Psoas muscle (tissue), 8 donors: Measurements from ENCODE around the gene MMP28. TPM values are rescaled to one million over a fixed set of nuclear protein-coding genes. Genes with fewer than 3 reads are reported as not detected.

Experiments
- ATAC-seq, 4 donors: fragments of 200-7000 bp; cut with Tn5 transposase; one replicate each; pipeline ENCODE4 v1.9.1; 2020; ENCODE audit warnings: moderate library complexity in 3 of 4, mild to moderate bottlenecking in 2 of 4
- DNase-seq, 2 donors: peaks; one replicate each; pipeline ENCODE4 v3.0.0-alpha.2; 2020
- H3K27ac ChIP-seq: fragments of 200-600 bp; one replicate; pipeline ENCODE4 v1.8.0; 2022
- H3K27me3 ChIP-seq, 3 donors: fragments of 200-600 bp in 1 of 3; one replicate each; pipeline versions ENCODE4 v1.6.1 to v1.8.0; 2013 to 2022; ENCODE audit warnings: low read length in 2 of 3, mild to moderate bottlenecking in 2 of 3, moderate library complexity in 1 of 3; ENCODE audit not compliant: insufficient read depth in 3 of 3
- H3K36me3 ChIP-seq, 2 donors: fragments of 200-600 bp in 1 of 2; one replicate each; pipeline versions ENCODE4 v1.6.1 to v1.8.0; 2013 to 2022; ENCODE audit warnings: low read depth in 1 of 2, mild to moderate bottlenecking in 1 of 2, moderate library complexity in 1 of 2; ENCODE audit not compliant: insufficient read depth in 1 of 2
- H3K4me1 ChIP-seq: fragments of 200-600 bp; one replicate; pipeline ENCODE4 v1.8.0; 2022
- H3K4me3 ChIP-seq: fragments of 200-600 bp; one replicate; pipeline ENCODE4 v1.8.0; 2022; ENCODE audit warnings: mild to moderate bottlenecking
- H3K9me3 ChIP-seq: fragments of 200-600 bp; one replicate; pipeline ENCODE4 v1.8.0; 2022
- CTCF ChIP-seq: fragments of 200-600 bp; IDR thresholded peaks from one replicate; pipeline ENCODE4 v1.8.0; 2022; ENCODE audit warnings: antibody characterized with exemption
- WGBS, 3 donors: extraction: QIAGEN DNeasy Blood & Tissue Kit; methylation state at CpG; one replicate each; pipeline versions ENCODE4 v1.1.6 to v1.1.7; 2013; 5-methylcytosine and 5-hydroxymethylcytosine counted together
- intact Hi-C, 2 donors: fragments of 100-400 bp; cut with DNase I; formaldehyde crosslinking; loops; one replicate each; pipeline versions ENCODE4 v1.11.0 to v1.14.2; 2022
- polyA plus RNA-seq, 3 donors: library from polyadenylated mRNA; stranded (reverse); fragments of 200-250 nt; gene quantifications; one replicate each; pipeline ENCODE4 v1.2.3, GENCODE V29; 2013
- total RNA-seq, 4 donors: library from RNA; stranded (reverse); fragmentation: NEBNext Ultra II Directional in 2 of 4; extraction: Animal tissue kit (Norgen Biotek cat#: 25700) in 2 of 4; gene quantifications; one replicate each; pipeline versions ENCODE4 v1.2.1 to v1.2.4, GENCODE V29; 2021 to 2023
- donor health status: healthy with polysubstance abuse.
- donor health status: DM: no; HTN: no; CAD: no; lungs with moderate emphysema.
- donor health status: Bipolar disorder and iron deficiency.
- donor health status: healthy.
- donor health status: DM: yes; HTN: yes; CAD: no.
- donor health status: DM: no; HTN: no; CAD: no.
- donor health status: DM: no; HTN: no; CAD: no.
- donor health status: DM: yes; HTN: yes; CAD: no.

Gene MMP28
- total and polyA plus RNA-seq, 7 donors = 0.61 to 5.5 (median 1.7) TPM

DNA sequence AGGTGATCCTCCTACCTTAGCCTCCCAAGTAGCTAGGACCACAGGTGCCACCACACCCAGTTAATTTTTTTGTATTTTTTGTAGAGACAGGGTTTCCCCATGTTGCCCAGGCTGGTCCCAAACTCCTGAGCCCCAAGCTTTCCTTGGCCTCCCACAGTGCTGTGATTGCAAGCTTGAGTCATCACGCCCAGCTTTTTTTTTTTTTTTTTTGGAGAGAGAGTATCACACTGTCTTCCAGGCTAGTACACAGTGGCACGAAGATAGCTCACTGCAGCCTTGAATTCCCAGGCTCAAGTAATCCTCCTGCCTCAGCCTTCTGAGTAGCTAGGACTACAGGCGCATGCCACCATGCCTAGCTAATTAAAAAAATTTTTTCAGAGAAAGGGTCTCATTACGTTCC lies 46.1 kb upstream of the MMP28 start:
- no peak overlapping the region for H3K27ac ChIP-seq
- TF ChIP-seq CTCF = no peak
- intact Hi-C loops = no loop called here
- H3K27me3 ChIP-seq = no peaks in the 10 kb centered on the region
- no peak overlapping the region for H3K4me3 ChIP-seq
- WGBS, 3 donors = 84 to 94% (median 93%) methylated on average over 4 of the region's 4 CpGs
- H3K9me3 ChIP-seq = no peaks in the 10 kb centered on the region
- no peak for DNase-seq
- peaks cover 8 to 99% of the 10 kb centered on the region in 2 donors for H3K36me3 ChIP-seq
- peak in 2 of 4 donors; percentile 35 to 61 for ATAC-seq
- no peaks in the 10 kb centered on the region for H3K4me1 ChIP-seq

GRCh38 chr17:35841101-35841500 lies 45.7 kb upstream of the MMP28 start:
- Histone ChIP-seq H3K4me3 (no peak overlapping the region), H3K36me3 (peaks cover 8 to 99% of the 10 kb centered on the region in 2 donors), H3K27me3 (no peaks in the 10 kb centered on the region), H3K4me1 (no peaks in the 10 kb centered on the region), H3K27ac (no peak overlapping the region), H3K9me3 (no peaks in the 10 kb centered on the region)
- intact Hi-C loops = no loop called here
- ATAC-seq (no peak), DNase-seq (no peak)
- 77 to 95% (median 91%) methylated on average over 3 of the region's 3 CpGs for WGBS, 3 donors
- TF ChIP-seq CTCF = no peak

- no peaks in the 10 kb centered on the region for H3K27me3 ChIP-seq
- DNase-seq (no peak), ATAC-seq (peak in 3 of 4 donors; percentile 44 to 63 (median 54))
- H3K4me1 ChIP-seq = no peaks in the 10 kb centered on the region
- peaks cover 4 to 100% of the 10 kb centered on the region in 2 donors for H3K36me3 ChIP-seq
- no peak for TF ChIP-seq CTCF
- 86 to 97% (median 96%) methylated on average over 1 of the region's 1 CpG for WGBS, 3 donors
- intact Hi-C loops = no loop called here
- no peak overlapping the region for H3K27ac ChIP-seq
- H3K4me3 ChIP-seq = no peak overlapping the region
- H3K9me3 ChIP-seq = no peaks in the 10 kb centered on the region
These were observed 29.8 kb upstream of the MMP28 start for GRCh38 chr17:35825206-35825605.

GRCh38 chr17:35821308-35821707 lies 25.9 kb upstream of the MMP28 start:
- no peak for TF ChIP-seq CTCF
- DNase-seq (no peak), ATAC-seq (no peak)
- H3K36me3 ChIP-seq = peaks cover 6 to 96% of the 10 kb centered on the region in 2 donors
- H3K9me3 ChIP-seq = no peaks in the 10 kb centered on the region
- H3K4me1 ChIP-seq = peaks cover 4% of the 10 kb centered on the region
- H3K27me3 ChIP-seq = no peaks in the 10 kb centered on the region
- no peak overlapping the region for H3K4me3 ChIP-seq
- intact Hi-C loops = loop anchor here in 1 of 2 donors (2.0 kb wide), 1 partner anchor 15 kb away; no protein-coding TSS in a partner anchor
- no peak overlapping the region for H3K27ac ChIP-seq
- 84 to 88% (median 86%) methylated on average over 2 of the region's 2 CpGs for WGBS, 3 donors

- H3K36me3 ChIP-seq = peaks cover 6 to 83% of the 10 kb centered on the region in 2 donors
- intact Hi-C loops = no loop called here
- no peak overlapping the region for H3K4me3 ChIP-seq
- no peaks in the 10 kb centered on the region for H3K9me3 ChIP-seq
- peaks cover 17% of the 10 kb centered on the region for H3K4me1 ChIP-seq
- 63 to 73% (median 72%) methylated on average over 1 of the region's 1 CpG for WGBS, 3 donors
- DNase-seq (no peak), ATAC-seq (no peak)
- no peak for TF ChIP-seq CTCF
- H3K27ac ChIP-seq = no peak overlapping the region
- H3K27me3 ChIP-seq = no peaks in the 10 kb centered on the region
These were observed 24.0 kb upstream of the MMP28 start for GRCh38 chr17:35819455-35819854.
